RPMI8226 (cell line): Measurements from ENCODE around the gene ACE.
A peak's percentile ranks its signal among the peaks of the same experiment; 100 is the strongest.

ENCODE experiments used
- DNase-seq: peaks from one replicate; pipeline ENCODE4 v3.0.0-alpha.2; 2015

Gene ACE

GRCh38 chr17:63517825-63518534, 41.1 kb downstream of the ACE start:
- no peak for DNase-seq

GRCh38 chr17:63519116-63519881, 42.4 kb downstream of the ACE start:
- no peak for DNase-seq

- DNase-seq, result no peak
Observed at GRCh38 chr17:63519972-63520882, 43.4 kb downstream of the ACE start.

DNA sequence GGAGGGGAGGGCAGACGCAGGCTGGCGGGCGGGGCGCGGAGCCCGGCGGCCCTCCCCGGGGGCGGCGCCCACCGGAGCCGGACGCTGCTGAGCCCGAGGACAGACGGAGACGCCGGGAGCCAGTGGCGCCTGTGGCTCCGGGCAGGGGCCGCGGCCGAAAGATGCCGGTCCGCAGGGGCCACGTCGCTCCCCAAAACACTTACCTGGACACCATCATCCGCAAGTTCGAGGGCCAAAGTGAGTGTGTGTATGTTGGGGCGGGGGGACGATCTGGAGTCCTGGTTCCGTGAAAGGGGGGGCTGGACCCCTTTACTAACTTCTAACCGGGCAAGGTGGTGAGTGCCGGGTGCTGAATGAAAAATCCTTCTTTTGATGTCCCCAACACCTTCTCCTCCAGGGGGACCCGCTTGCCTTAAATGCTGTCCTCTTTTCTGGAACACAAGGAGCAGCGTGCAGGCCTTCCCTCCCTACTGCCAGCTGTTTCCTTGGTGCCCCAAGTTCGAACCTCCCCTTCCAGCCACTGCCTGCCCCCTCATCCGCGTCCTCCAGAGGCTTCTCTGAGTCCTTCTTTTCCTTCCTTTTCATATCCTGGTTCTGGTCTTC, 46.5 kb downstream of the ACE start, which contains the start of gene KCNH6:
KCNH6 (plus strand) TSS at position 106 of the 603 bp plus-strand sequence; CDS start at position 162, 56 bp downstream.
- DNase-seq, result no peak

DNA sequence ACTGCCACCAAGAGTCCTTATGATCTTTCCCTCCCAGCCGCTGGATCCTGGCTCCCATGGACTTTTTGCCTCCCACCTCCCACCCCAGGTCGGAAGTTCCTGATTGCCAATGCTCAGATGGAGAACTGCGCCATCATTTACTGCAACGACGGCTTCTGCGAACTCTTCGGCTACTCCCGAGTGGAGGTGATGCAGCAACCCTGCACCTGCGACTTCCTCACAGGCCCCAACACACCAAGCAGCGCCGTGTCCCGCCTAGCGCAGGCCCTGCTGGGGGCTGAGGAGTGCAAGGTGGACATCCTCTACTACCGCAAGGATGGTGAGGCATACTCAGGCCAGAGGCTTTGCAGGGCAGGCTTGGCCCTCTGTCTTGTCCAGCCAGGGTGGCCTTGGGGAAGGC, 47.2 kb downstream of the ACE start:
- DNase-seq, result no peak

DNA sequence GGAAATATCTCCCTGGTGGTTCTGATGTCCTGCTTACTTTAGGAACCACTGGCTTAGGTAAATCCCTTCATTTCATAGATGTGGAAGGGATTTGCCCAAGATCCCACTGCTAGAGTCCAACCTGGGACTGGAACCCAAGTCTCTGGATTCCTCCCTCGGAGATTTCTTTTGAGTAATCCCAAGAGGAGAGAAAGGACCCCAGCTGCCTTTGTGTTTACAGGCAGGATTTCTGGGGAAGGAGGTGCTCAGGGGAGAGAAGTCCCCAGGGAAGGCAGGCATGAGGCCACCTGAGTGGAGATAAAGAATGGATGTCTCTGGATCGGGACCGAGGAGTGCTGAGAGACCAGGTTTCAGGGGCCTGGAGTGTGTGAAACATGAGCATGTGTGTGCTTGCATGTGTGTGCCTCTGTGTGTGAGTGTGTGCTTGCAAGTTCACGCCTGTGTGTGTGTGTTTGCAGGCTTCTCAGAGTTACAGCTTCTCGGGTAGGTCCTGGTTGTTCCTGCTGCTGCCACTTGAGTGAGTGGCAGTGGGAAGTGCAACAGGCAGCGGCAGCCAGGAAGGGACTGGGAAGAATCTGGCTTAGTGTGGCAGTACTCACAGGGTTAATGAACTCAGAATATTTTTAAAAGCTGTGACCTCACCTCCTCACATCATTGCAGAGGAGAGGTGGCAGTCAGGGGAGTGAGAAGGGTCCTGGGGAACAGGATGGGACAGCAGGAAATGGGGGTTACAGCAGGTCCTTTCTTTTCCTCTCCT, 48.5 kb downstream of the ACE start:
- no peak for DNase-seq

DNA sequence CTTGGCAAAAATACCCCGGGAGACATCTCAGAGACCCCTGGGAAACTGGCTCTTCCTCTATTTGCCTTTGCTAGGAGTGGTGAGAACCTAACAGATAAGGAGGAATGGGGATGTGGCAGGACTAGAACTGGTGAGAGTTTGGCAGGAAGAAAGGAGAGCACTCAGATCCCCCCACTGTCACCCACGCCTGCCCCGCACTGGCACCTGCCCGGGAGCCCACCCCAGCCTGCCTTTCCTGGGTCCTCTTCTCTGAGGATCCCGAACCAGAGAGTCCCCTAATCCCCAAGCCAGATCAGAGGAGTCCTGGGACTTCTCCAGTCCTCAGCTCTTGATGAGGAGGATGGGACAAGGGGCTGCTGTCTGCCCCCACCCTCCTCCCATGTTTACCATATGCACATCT, 50.0 kb downstream of the ACE start:
- no peak for DNase-seq

GRCh38 chr17:63528183-63528582, 51.3 kb downstream of the ACE start:
- DNase-seq, result no peak

GRCh38 chr17:63529711-63530556, 53.1 kb downstream of the ACE start:
- DNase-seq, result no peak

- DNase-seq, result no peak
Observed at GRCh38 chr17:63530557-63531021, 53.7 kb downstream of the ACE start.

GRCh38 chr17:63531022-63531965, 54.4 kb downstream of the ACE start:
- DNase-seq, result no peak

- no peak for DNase-seq
Observed at GRCh38 chr17:63533433-63534077, 56.7 kb downstream of the ACE start.

DNA sequence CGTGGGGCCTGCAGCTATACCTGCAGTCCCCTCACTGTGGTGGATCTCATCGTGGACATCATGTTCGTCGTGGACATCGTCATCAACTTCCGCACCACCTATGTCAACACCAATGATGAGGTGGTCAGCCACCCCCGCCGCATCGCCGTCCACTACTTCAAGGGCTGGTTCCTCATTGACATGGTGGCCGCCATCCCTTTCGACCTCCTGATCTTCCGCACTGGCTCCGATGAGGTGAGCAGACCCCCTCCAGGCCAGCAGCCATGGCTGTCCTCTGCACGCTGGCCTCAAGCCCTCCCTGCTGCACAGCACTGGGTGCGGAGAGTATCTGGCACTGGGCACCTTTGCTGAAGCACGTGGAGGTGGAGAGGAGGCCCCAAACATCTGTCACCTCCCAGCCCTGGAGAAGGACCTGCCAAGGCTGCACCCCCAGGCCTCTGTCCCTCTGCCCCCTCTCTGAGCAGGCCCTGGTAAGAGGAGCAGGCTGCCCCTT, 57.3 kb downstream of the ACE start:
- no peak for DNase-seq

- no peak for DNase-seq
Observed at GRCh38 chr17:63534816-63535455, 58.1 kb downstream of the ACE start.

DNA sequence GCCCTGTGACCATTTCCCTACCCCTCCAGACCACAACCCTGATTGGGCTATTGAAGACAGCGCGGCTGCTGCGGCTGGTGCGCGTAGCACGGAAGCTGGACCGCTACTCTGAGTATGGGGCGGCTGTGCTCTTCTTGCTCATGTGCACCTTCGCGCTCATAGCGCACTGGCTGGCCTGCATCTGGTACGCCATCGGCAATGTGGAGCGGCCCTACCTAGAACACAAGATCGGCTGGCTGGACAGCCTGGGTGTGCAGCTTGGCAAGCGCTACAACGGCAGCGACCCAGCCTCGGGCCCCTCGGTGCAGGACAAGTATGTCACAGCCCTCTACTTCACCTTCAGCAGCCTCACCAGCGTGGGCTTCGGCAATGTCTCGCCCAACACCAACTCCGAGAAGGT, 58.8 kb downstream of the ACE start:
- no peak for DNase-seq

GRCh38 chr17:63537001-63537400, 60.1 kb downstream of the ACE start:
- no peak for DNase-seq

- DNase-seq, result peak; percentile 86
Observed at GRCh38 chr17:63537991-63538692, 61.3 kb downstream of the ACE start.
